Parathyroid adenoma (tissue), 2 donors: ENCODE data around the gene CABLES1.

Source experiments
- H2AFZ ChIP-seq: fragments of 300-600 bp; sonication (generic); one replicate; pipeline ENCODE4 v1.7.0; 2017; ENCODE audit warnings: antibody characterized with exemption, mild to moderate bottlenecking
- H3K27ac ChIP-seq: fragments of 300-600 bp; sonication (generic); one replicate; pipeline ENCODE4 v1.7.0; 2017
- H3K27me3 ChIP-seq: fragments of 300-600 bp; sonication (generic); one replicate; pipeline ENCODE4 v1.7.0; 2017; ENCODE audit warnings: low read length; ENCODE audit not compliant: control insufficient read depth, insufficient read depth
- H3K36me3 ChIP-seq: fragments of 300-600 bp; sonication (generic); one replicate; pipeline ENCODE4 v1.7.0; 2017; ENCODE audit warnings: low read length; ENCODE audit not compliant: control insufficient read depth, insufficient read depth
- H3K4me1 ChIP-seq: fragments of 300-600 bp; sonication (generic); one replicate; pipeline ENCODE4 v1.7.0; 2017; ENCODE audit warnings: control low read depth
- H3K4me2 ChIP-seq: fragments of 300-600 bp; sonication (generic); one replicate; pipeline ENCODE4 v1.7.0; 2017; ENCODE audit warnings: low read length
- H3K4me3 ChIP-seq: fragments of 300-600 bp; sonication (generic); one replicate; pipeline ENCODE4 v1.7.0; 2017; ENCODE audit warnings: low read depth, low read length
- H3K79me2 ChIP-seq: fragments of 300-600 bp; sonication (generic); one replicate; pipeline ENCODE4 v1.7.0; 2017; ENCODE audit warnings: control low read depth
- H3K9ac ChIP-seq: fragments of 300-600 bp; sonication (generic); one replicate; pipeline ENCODE4 v1.7.0; 2017; ENCODE audit warnings: mild to moderate bottlenecking
- H3K9me3 ChIP-seq: fragments of 300-600 bp; sonication (generic); one replicate; pipeline ENCODE4 v1.7.0; 2017; ENCODE audit warnings: low read length; ENCODE audit not compliant: control insufficient read depth
- CTCF ChIP-seq: fragments of 300-600 bp; sonication (generic); IDR thresholded peaks from one replicate; pipeline ENCODE4 v1.7.0; 2017; ENCODE audit warnings: antibody characterized with exemption, mild to moderate bottlenecking
- donor health status: primary hyperparathyroidism.

The CABLES1 gene

GRCh38 chr18:23179416-23179815 is 44.1 kb downstream of the CABLES1 start:
- Histone ChIP-seq H3K4me3 (no peak overlapping the region), H3K9me3 (no peaks in the 10 kb centered on the region), H3K4me1 (peaks cover 7% of the 10 kb centered on the region), H2AFZ (no peak overlapping the region), H3K9ac (no peak overlapping the region), H3K27ac (no peak overlapping the region), H3K36me3 (no peaks in the 10 kb centered on the region), H3K4me2 (no peak overlapping the region), H3K79me2 (peaks cover 6% of the 10 kb centered on the region), H3K27me3 (no peaks in the 10 kb centered on the region)
- TF ChIP-seq CTCF: no peak

GRCh38 chr18:23181547-23181946 is 46.3 kb downstream of the CABLES1 start:
- Histone ChIP-seq H2AFZ (no peak overlapping the region), H3K9ac (no peak overlapping the region), H3K9me3 (no peaks in the 10 kb centered on the region), H3K36me3 (no peaks in the 10 kb centered on the region), H3K27ac (no peak overlapping the region), H3K79me2 (peaks cover 6% of the 10 kb centered on the region), H3K4me3 (no peak overlapping the region), H3K4me2 (no peak overlapping the region), H3K27me3 (no peaks in the 10 kb centered on the region), H3K4me1 (peaks cover 7% of the 10 kb centered on the region)
- no peak for TF ChIP-seq CTCF

DNA sequence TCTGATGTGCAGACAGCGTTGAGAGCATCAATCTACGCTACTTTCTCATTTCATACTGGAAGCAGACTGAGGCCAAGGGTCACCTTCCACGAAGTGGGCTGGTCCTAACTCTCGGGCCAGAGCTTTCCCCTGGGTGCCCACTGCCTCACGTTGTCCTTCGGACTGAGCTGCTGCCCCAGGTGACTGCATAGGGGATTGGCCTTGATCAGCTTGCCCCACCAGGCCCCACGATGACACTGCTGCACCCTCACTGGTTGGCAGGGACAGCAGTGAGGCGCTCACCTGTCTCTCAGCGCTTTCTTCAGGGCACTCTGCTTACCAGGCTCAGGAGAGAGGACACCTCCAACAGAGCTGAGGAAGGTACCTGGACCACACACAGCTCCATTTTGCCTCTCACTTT is 47.3 kb downstream of the CABLES1 start:
- H3K4me3 ChIP-seq: no peak overlapping the region
- no peak for TF ChIP-seq CTCF
- H3K4me1 ChIP-seq: peaks cover 7% of the 10 kb centered on the region
- no peak overlapping the region for H3K27ac ChIP-seq
- no peak overlapping the region for H2AFZ ChIP-seq
- no peak overlapping the region for H3K4me2 ChIP-seq
- H3K79me2 ChIP-seq: peaks cover 6% of the 10 kb centered on the region
- H3K9me3 ChIP-seq: no peaks in the 10 kb centered on the region
- no peak overlapping the region for H3K9ac ChIP-seq
- H3K27me3 ChIP-seq: no peaks in the 10 kb centered on the region
- no peaks in the 10 kb centered on the region for H3K36me3 ChIP-seq

DNA sequence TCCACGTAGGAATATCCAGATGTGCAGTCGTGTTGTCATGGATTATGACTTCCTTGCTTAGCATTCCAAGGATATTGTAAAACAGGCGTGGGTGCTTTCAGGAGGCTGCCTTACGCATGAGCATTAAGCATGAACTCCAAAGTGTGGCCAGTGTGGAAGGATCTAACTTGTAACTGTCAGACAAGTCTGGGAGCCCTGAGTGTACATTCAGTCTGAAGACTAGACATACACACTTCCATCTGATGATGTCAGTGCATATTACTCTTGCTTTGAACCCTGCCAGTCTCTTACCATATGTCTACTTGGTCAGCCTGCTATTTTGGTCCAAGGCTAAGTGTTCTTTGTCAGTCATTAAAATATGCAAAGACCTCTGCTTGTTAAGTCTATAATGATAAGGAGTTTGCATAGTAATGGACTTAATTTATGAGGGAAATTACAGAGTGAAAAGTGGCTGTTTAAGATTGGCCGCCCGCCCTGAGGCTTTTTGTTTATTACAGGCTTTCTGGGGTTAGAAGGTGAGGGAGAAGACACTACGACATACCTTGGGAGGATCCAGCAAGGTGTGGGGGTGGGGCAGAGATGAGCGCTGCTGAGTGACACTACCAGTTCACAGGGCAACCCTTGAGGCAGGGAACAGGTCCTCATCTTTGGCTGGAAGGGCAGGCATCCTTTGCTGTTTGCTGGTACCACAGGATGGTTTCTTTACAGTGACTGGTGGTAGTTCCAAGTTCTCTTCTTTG is 48.3 kb downstream of the CABLES1 start:
- H3K79me2 ChIP-seq: peaks cover 5% of the 10 kb centered on the region
- H2AFZ ChIP-seq: no peak overlapping the region
- H3K4me1 ChIP-seq: peaks cover 7% of the 10 kb centered on the region
- H3K27ac ChIP-seq: no peak overlapping the region
- no peak overlapping the region for H3K4me3 ChIP-seq
- H3K36me3 ChIP-seq: no peaks in the 10 kb centered on the region
- H3K4me2 ChIP-seq: no peak overlapping the region
- no peaks in the 10 kb centered on the region for H3K9me3 ChIP-seq
- TF ChIP-seq CTCF: no peak
- H3K9ac ChIP-seq: no peak overlapping the region
- H3K27me3 ChIP-seq: no peaks in the 10 kb centered on the region

GRCh38 chr18:23186781-23187180 is 51.5 kb downstream of the CABLES1 start:
- no peak overlapping the region for H3K4me3 ChIP-seq
- H3K4me2 ChIP-seq: no peak overlapping the region
- H3K36me3 ChIP-seq: no peaks in the 10 kb centered on the region
- H2AFZ ChIP-seq: no peak overlapping the region
- no peak overlapping the region for H3K27ac ChIP-seq
- H3K27me3 ChIP-seq: no peaks in the 10 kb centered on the region
- TF ChIP-seq CTCF: no peak
- H3K9me3 ChIP-seq: no peaks in the 10 kb centered on the region
- H3K9ac ChIP-seq: no peak overlapping the region
- no peaks in the 10 kb centered on the region for H3K4me1 ChIP-seq
- H3K79me2 ChIP-seq: no peaks in the 10 kb centered on the region
